LNCaP clone FGC (cell line): ENCODE measurements around the gene ZBTB39.

Experiments
- DNase-seq: peaks from one replicate; pipeline ENCODE4 v3.0.0-alpha.2; 2011; ENCODE audit warnings: low read depth
- H3K4me3 ChIP-seq: 2 replicates; pipeline ENCODE4 v1.5.1; 2011; ENCODE audit warnings: mild to moderate bottlenecking, low read depth, low read length, control low read depth
- CTCF ChIP-seq: IDR thresholded peaks from 2 replicates; pipeline ENCODE4 v1.5.1; 2012; ENCODE audit warnings: mild to moderate bottlenecking; ENCODE audit not compliant: control insufficient read depth, insufficient read depth; ENCODE audit errors: extremely low read depth

Gene ZBTB39

DNA sequence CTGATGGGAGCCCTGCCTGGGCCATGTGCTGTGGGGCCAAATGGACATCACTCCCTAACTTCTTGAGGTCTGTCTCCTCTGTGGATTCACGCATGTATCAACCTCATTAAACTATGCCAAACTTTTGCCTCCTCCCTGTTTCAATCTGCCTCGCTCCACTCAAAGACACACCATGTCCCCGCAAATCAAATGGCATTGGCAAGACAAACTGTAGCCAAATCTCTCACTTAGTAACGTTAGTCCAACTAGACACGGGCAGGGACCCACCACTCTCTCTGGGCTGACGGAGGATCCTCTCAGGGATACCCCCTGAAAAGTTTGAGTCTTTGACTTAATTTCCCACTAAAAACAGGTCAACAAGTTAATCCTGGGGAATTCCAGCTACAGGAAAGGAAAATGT lies 8.0 kb downstream of the ZBTB39 start:
- DNase-seq, result no peak
- H3K4me3 ChIP-seq, result no peak overlapping the region
- TF ChIP-seq CTCF, result no peak

- DNase-seq, result no peak
- TF ChIP-seq CTCF, result no peak
- H3K4me3 ChIP-seq, result no peak overlapping the region
These were observed 9.4 kb downstream of the ZBTB39 start for GRCh38 chr12:56996793-56997545.

- H3K4me3 ChIP-seq, result no peak overlapping the region
- no peak for DNase-seq
- no peak for TF ChIP-seq CTCF
These were observed 10.3 kb downstream of the ZBTB39 start for GRCh38 chr12:56995930-56996496.

DNA sequence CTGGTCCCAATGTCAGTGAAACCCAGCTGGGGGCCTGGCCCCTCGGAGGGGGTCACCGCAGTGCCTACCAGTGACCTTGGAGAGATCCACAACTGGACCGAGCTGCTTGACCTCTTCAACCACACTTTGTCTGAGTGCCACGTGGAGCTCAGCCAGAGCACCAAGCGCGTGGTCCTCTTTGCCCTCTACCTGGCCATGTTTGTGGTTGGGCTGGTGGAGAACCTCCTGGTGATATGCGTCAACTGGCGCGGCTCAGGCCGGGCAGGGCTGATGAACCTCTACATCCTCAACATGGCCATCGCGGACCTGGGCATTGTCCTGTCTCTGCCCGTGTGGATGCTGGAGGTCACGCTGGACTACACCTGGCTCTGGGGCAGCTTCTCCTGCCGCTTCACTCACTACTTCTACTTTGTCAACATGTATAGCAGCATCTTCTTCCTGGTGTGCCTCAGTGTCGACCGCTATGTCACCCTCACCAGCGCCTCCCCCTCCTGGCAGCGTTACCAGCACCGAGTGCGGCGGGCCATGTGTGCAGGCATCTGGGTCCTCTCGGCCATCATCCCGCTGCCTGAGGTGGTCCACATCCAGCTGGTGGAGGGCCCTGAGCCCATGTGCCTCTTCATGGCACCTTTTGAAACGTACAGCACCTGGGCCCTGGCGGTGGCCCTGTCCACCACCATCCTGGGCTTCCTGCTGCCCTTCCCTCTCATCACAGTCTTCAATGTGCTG lies 11.0 kb downstream of the ZBTB39 start:
- H3K4me3 ChIP-seq, result no peak overlapping the region
- TF ChIP-seq CTCF, result no peak
- no peak for DNase-seq

GRCh38 chr12:56994231-56994746 lies 12.1 kb downstream of the ZBTB39 start:
- H3K4me3 ChIP-seq, result no peak overlapping the region
- TF ChIP-seq CTCF, result no peak
- DNase-seq, result no peak

DNA sequence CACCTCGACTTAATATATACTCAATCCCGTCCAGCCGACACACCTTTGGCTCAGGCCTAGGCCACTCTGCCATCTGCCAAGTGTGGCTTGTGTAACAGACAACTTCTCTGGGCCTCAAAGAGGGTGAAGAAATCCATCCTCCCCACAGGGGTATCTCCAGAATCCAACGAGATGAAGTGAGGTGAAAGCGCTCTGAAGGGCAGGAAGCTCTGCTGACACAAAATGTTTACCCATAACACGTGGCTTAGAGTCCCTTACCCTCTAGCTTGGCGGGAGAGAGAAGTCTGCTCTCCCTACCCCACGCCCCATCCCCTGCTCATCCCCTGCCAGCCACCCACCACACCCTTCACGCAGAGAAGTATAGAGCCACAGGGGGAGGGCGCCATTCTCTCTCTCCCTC lies 13.0 kb downstream of the ZBTB39 start:
- DNase-seq, result no peak
- H3K4me3 ChIP-seq, result no peak overlapping the region
- TF ChIP-seq CTCF, result no peak
